IMR-90 (cell line): ENCODE data around the gene PIAS1. TPM values are rescaled to one million over a fixed set of nuclear protein-coding genes. Genes with fewer than 3 reads are reported as not detected.
A peak's percentile ranks its signal among the peaks of the same experiment; 100 is the strongest.

ENCODE experiments used
- ATAC-seq: fragments of 200-7000 bp; cut with Tn5 transposase; 2 replicates; pipeline ENCODE4 v1.9.1; 2020; ENCODE audit warnings: low read depth, mild to moderate bottlenecking, moderate library complexity
- BruUV-seq: library from RNA; stranded (reverse); fragments of 400-500 nt; replicated peaks from 2 replicates; lab custom pipeline; 2021; lab: Mats Ljungman, UMichigan
- CTCF ChIA-PET: fragments of 300-600 bp; formaldehyde crosslinking; extraction: SDS; loops from one replicate; lab custom pipeline; 2021; ENCODE audit warnings: antibody characterized with exemption; lab: Yijun Ruan, JAX
- POLR2A ChIA-PET: fragments of 300-600 bp; sonication (Branson Sonifier 250); formaldehyde crosslinking; loops from one replicate; lab custom pipeline; 2022; ENCODE audit warnings: antibody characterized with exemption; ENCODE audit not compliant: unreplicated experiment; lab: Charles Lee
- DNase-seq: peaks from one replicate; pipeline ENCODE4 v3.0.0; 2013
- H2AFZ ChIP-seq: replicated peaks from 2 replicates; pipeline ENCODE3; 2013; ENCODE audit warnings: low read length, mild to moderate bottlenecking; ENCODE audit not compliant: poor library complexity
- H2AK5ac ChIP-seq: 2 replicates; pipeline ENCODE4 v1.6.1; 2013; ENCODE audit warnings: low read depth, low read length, inconsistent platforms
- H2AK9ac ChIP-seq: replicated peaks from 2 replicates; pipeline ENCODE3; 2013; ENCODE audit warnings: mild to moderate bottlenecking, low read depth, low read length, moderate library complexity; ENCODE audit not compliant: poor library complexity
- H2BK120ac ChIP-seq: 2 replicates; pipeline ENCODE4 v1.6.1; 2013; ENCODE audit warnings: low read depth, low read length, inconsistent platforms
- H2BK15ac ChIP-seq: 3 replicates; pipeline ENCODE4 v1.6.1; 2013; ENCODE audit warnings: low read depth, low read length, inconsistent platforms
- H2BK20ac ChIP-seq: 2 replicates; pipeline ENCODE4 v1.6.1; 2013; ENCODE audit warnings: low read depth, mild to moderate bottlenecking, inconsistent platforms, low read length, moderate library complexity
- H2BK5ac ChIP-seq: 2 replicates; pipeline ENCODE4 v1.6.1; 2013; ENCODE audit warnings: mild to moderate bottlenecking, low read depth, low read length, inconsistent platforms; ENCODE audit not compliant: poor library complexity, severe bottlenecking
- H3K14ac ChIP-seq: replicated peaks from 2 replicates; pipeline ENCODE4 v1.6.1; 2013; ENCODE audit warnings: low read depth, low read length, inconsistent platforms
- H3K18ac ChIP-seq: 2 replicates; pipeline ENCODE4 v1.6.1; 2013; ENCODE audit warnings: low read depth, low read length, control low read depth
- H3K23ac ChIP-seq: 2 replicates; pipeline ENCODE4 v1.6.1; 2013; ENCODE audit warnings: low read depth, low read length, inconsistent platforms
- H3K27ac ChIP-seq: 2 replicates; pipeline ENCODE4 v1.5.1; 2013; ENCODE audit warnings: mild to moderate bottlenecking, control low read depth, low read length; ENCODE audit not compliant: insufficient read depth
- H3K27me3 ChIP-seq: 2 replicates; pipeline ENCODE4 v1.6.1; 2013; ENCODE audit warnings: low read length; ENCODE audit not compliant: control insufficient read depth, insufficient read depth
- H3K36me3 ChIP-seq: 2 replicates; pipeline ENCODE4 v1.6.1; 2013; ENCODE audit warnings: low read length, mixed read lengths; ENCODE audit not compliant: control insufficient read depth, insufficient read depth
- H3K4ac ChIP-seq: 2 replicates; pipeline ENCODE4 v1.6.1; 2013; ENCODE audit warnings: low read depth, low read length, inconsistent platforms
- H3K4me1 ChIP-seq: 2 replicates; pipeline ENCODE4 v1.6.1; 2013; ENCODE audit warnings: low read length, mixed read lengths; ENCODE audit not compliant: control insufficient read depth, insufficient read depth
- H3K4me2 ChIP-seq: 2 replicates; pipeline ENCODE4 v1.6.1; 2013; ENCODE audit warnings: low read depth, mild to moderate bottlenecking, control low read depth, low read length, moderate library complexity
- H3K4me3 ChIP-seq: 2 replicates; pipeline ENCODE4 v1.5.1; 2013; ENCODE audit warnings: low read depth, mild to moderate bottlenecking, control low read depth, low read length, moderate library complexity; ENCODE audit not compliant: insufficient read depth
- H3K56ac ChIP-seq: 2 replicates; pipeline ENCODE4 v1.6.1; 2013; ENCODE audit warnings: low read length, inconsistent platforms; ENCODE audit not compliant: insufficient read depth; ENCODE audit errors: extremely low read depth
- H3K79me1 ChIP-seq, 2 experiments: 2 replicates each; pipeline ENCODE4 v1.6.1; 2013; ENCODE audit warnings: low read length in 2 of 2, inconsistent platforms in 1 of 2, low read depth in 1 of 2
- H3K9ac ChIP-seq: 2 replicates; pipeline ENCODE4 v1.6.1; 2013; ENCODE audit warnings: low read depth, low read length, control low read depth
- H3K9me1 ChIP-seq: 2 replicates; pipeline ENCODE4 v1.6.1; 2013; ENCODE audit warnings: low read length, inconsistent platforms; ENCODE audit not compliant: insufficient read depth
- H3K9me3 ChIP-seq: 2 replicates; pipeline ENCODE4 v1.6.1; 2013; ENCODE audit warnings: low read length; ENCODE audit not compliant: control insufficient read depth, insufficient read depth
- H4K20me1 ChIP-seq: 2 replicates; pipeline ENCODE4 v1.6.1; 2013; ENCODE audit warnings: low read length, inconsistent platforms; ENCODE audit not compliant: insufficient read depth
- H4K5ac ChIP-seq: 2 replicates; pipeline ENCODE4 v1.6.1; 2013; ENCODE audit warnings: mild to moderate bottlenecking, low read depth, low read length, control low read depth
- H4K8ac ChIP-seq, 2 experiments: 2 replicates each; pipeline ENCODE4 v1.6.1; 2013; ENCODE audit warnings: low read depth in 2 of 2, low read length in 2 of 2, control low read depth in 1 of 2, inconsistent platforms in 1 of 2
- H4K91ac ChIP-seq: 2 replicates; pipeline ENCODE4 v1.6.1; 2013; ENCODE audit warnings: low read depth, low read length, inconsistent platforms; ENCODE audit not compliant: insufficient read depth
- BHLHE40 ChIP-seq: fragments of 150-350 bp; IDR thresholded peaks from 2 replicates; pipeline ENCODE4 v1.6.1; 2016; ENCODE audit warnings: mild to moderate bottlenecking, low read depth, low read length
- CHD1 ChIP-seq: IDR thresholded peaks from 2 replicates; pipeline ENCODE4 v1.6.1; 2012; ENCODE audit warnings: low read depth, low read length, improper control_type of control experiment
- CTCF ChIP-seq: conservative IDR thresholded peaks from 2 replicates; pipeline ENCODE4 v1.5.1; 2012; ENCODE audit warnings: mild to moderate bottlenecking, low read depth, low read length, improper control_type of control experiment
- ELK1 ChIP-seq: fragments of 150-350 bp; IDR thresholded peaks from 2 replicates; pipeline ENCODE4 v1.6.1; 2016; ENCODE audit warnings: low read depth, mild to moderate bottlenecking, low read length, moderate library complexity, borderline replicate concordance
- FOS ChIP-seq: fragments of 150-350 bp; IDR thresholded peaks from 2 replicates; pipeline ENCODE4 v1.6.1; 2016; ENCODE audit warnings: low read depth, low read length
- MAFK ChIP-seq: IDR thresholded peaks from 2 replicates; pipeline ENCODE4 v1.6.1; 2012; ENCODE audit warnings: low read depth, low read length, improper control_type of control experiment
- MXI1 ChIP-seq: IDR thresholded peaks from 2 replicates; pipeline ENCODE4 v1.6.1; 2012; ENCODE audit warnings: low read depth, mild to moderate bottlenecking, low read length, moderate library complexity, borderline replicate concordance
- NFE2L2 ChIP-seq: fragments of 150-350 bp; IDR thresholded peaks from 2 replicates; pipeline ENCODE4 v1.6.1; 2016; ENCODE audit warnings: low read depth, mild to moderate bottlenecking, low read length
- POLR2A ChIP-seq: IDR thresholded peaks from 2 replicates; pipeline ENCODE4 v1.6.1; 2012; ENCODE audit warnings: mild to moderate bottlenecking, low read depth, low read length
- RAD21 ChIP-seq: IDR thresholded peaks from 2 replicates; pipeline ENCODE4 v1.6.1; 2012; ENCODE audit warnings: low read length, improper control_type of control experiment
- RFX5 ChIP-seq: IDR thresholded peaks from 2 replicates; pipeline ENCODE4 v1.8.0; 2012; ENCODE audit warnings: low read depth, mild to moderate bottlenecking, low read length, moderate library complexity
- SMC3 ChIP-seq: fragments of 150-350 bp; IDR thresholded peaks from 2 replicates; pipeline ENCODE4 v1.6.1; 2016; ENCODE audit warnings: low read depth, mild to moderate bottlenecking, antibody characterized with exemption, low read length, moderate library complexity
- WGBS, 2 experiments: methylation state at CpG; one replicate each; pipeline versions ENCODE4 v1.1.5 to v1.1.7; 2013; ENCODE audit warnings: missing lambda C conversion rate in 2 of 2; ENCODE audit not compliant: insufficient read length in 1 of 2; ENCODE audit errors: extremely low coverage in 2 of 2; 5-methylcytosine and 5-hydroxymethylcytosine counted together
- dilution Hi-C: fragments of 300-500 bp; cut with HindIII; formaldehyde crosslinking; loops from one replicate; pipeline ENCODE4 v1.14.3; 2018; ENCODE audit warnings: low sequenced_read_pairs; ENCODE audit not compliant: unreplicated experiment
- in situ Hi-C: fragments of 300-500 bp; cut with MboI; formaldehyde crosslinking; loops from 3 replicates; pipeline ENCODE4 v1.14.3; 2019; ENCODE audit warnings: low sequenced_read_pairs, inconsistent platforms, mixed read lengths
- intact Hi-C: fragments of 100-400 bp; cut with micrococcal nuclease; formaldehyde crosslinking; loops from 2 replicates; pipeline ENCODE4 v1.10.0; 2022
- polyA plus RNA-seq, 3 experiments: library from polyadenylated mRNA; depleted of rRNA; stranded (reverse); fragments of >200 nt; gene quantifications; 2 replicates each; pipeline ENCODE4 v1.2.3, GENCODE V29; 2012; ENCODE audit warnings: low replicate concordance in 1 of 3
- total RNA-seq: library from RNA; depleted of rRNA; stranded (reverse); fragments of >200 nt; gene quantifications from 2 replicates; pipeline ENCODE4 v1.2.3, GENCODE V29; 2012
- TF ChIP-seq, protein P1 (sequence below): fragments of 150-350 bp; IDR thresholded peaks from 2 replicates; pipeline ENCODE4 v1.6.1; 2017; ENCODE audit warnings: mild to moderate bottlenecking, antibody characterized with exemption, low read length, low read depth

Gene PIAS1
- total and polyA plus RNA-seq, 2 of the 4 experiments (the other 2 are of a cell fraction): 20.0 to 63.6 TPM

- Histone ChIP-seq H3K18ac (no peak overlapping the region), H3K23ac (no peak overlapping the region), H2AFZ (no peak overlapping the region), H2AK5ac (no peak overlapping the region), H2BK5ac (no peak overlapping the region), H3K27ac (no peak overlapping the region), H4K91ac (no peak overlapping the region), H3K14ac (no peak overlapping the region), H3K9ac (no peak overlapping the region), H3K4me2 (no peak overlapping the region), H4K8ac (no peak overlapping the region), H3K9me1 (no peaks in the 10 kb centered on the region), H3K4ac (no peak overlapping the region), H2BK15ac (no peak overlapping the region), H4K5ac (no peak overlapping the region), H3K79me1 (peaks cover 17 to 23% of the 10 kb centered on the region in 2 experiments; a peak in 2 of 4 replicates), H3K4me1 (no peaks in the 10 kb centered on the region), H2BK120ac (no peak overlapping the region), H3K4me3 (no peak overlapping the region), H2AK9ac (no peak overlapping the region), H3K36me3 (peaks cover 8% of the 10 kb centered on the region; the same call in 1 of the 2 replicates), H3K9me3 (no peaks in the 10 kb centered on the region), H2BK20ac (no peak overlapping the region), H3K27me3 (no peaks in the 10 kb centered on the region), H3K56ac (no peak overlapping the region), H4K20me1 (no peaks in the 10 kb centered on the region; the same call in 1 of the 2 replicates)
- ATAC-seq (peak; percentile 54), DNase-seq (peak; percentile 70)
- no CpG with 5 or more reads among the region's 4 CpGs for WGBS, 2 experiments
- CTCF ChIA-PET: interaction anchor here (0.6 to 1.6 kb wide), 7 partner anchors 9 to 293 kb away, joined by 3 to 7 read pairs (median 4); no protein-coding TSS in a partner anchor
- TF ChIP-seq RAD21: peak; percentile 91
- no peak for TF ChIP-seq NFE2L2
- no peak for TF ChIP-seq MAFK
- no peak for TF ChIP-seq BHLHE40
- TF ChIP-seq SMC3: peak; percentile 88
- TF ChIP-seq ELK1: no peak
- TF ChIP-seq MXI1: no peak
- no peak for TF ChIP-seq FOS
- TF ChIP-seq POLR2A: no peak
- TF ChIP-seq, protein P1, sequence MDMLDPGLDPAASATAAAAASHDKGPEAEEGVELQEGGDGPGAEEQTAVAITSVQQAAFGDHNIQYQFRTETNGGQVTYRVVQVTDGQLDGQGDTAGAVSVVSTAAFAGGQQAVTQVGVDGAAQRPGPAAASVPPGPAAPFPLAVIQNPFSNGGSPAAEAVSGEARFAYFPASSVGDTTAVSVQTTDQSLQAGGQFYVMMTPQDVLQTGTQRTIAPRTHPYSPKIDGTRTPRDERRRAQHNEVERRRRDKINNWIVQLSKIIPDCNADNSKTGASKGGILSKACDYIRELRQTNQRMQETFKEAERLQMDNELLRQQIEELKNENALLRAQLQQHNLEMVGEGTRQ: no peak
- TF ChIP-seq CHD1: no peak; the same call in 1 of the 2 replicates
- no peak for TF ChIP-seq RFX5
- TF ChIP-seq CTCF: peak; percentile 80
- no TSS peak for BruUV-seq
- POLR2A ChIA-PET: interaction anchor here (0.6 kb wide), 1 partner anchor 220 kb away, joined by 3 read pairs; no protein-coding TSS in a partner anchor
- intact Hi-C loops (loop anchor here (1.0 to 5.0 kb wide), 5 partner anchors 100 to 314 kb away; partner anchors contain the start of genes PIAS1 and RNU6-1), in situ Hi-C loops (loop anchor here (10.0 kb wide), 1 partner anchor 290 kb away; no protein-coding TSS in a partner anchor), dilution Hi-C loops (no loop called here)
Observed at GRCh38 chr15:68154923-68155559, 100.9 kb downstream of the PIAS1 start.
